Glomerular endothelial cell (primary cell): ENCODE results near the gene GPN2. TPM values are rescaled to one million over a fixed set of nuclear protein-coding genes. Genes with fewer than 3 reads are reported as not detected.
"Not testable (repeated sequence)": the region's sequence is repeated elsewhere in the genome, so short reads cannot be mapped to it uniquely, and the experiment has no call there.

Experiments
- DNase-seq: peaks from one replicate; pipeline ENCODE4 v3.0.0-alpha.2; 2011; ENCODE audit warnings: low read depth, low spot score; ENCODE audit errors: extremely low read depth
- total RNA-seq: library from RNA; depleted of rRNA; stranded (reverse); fragments of >200 nt; gene quantifications from 2 replicates; pipeline ENCODE4 v1.2.3, GENCODE V29; 2015

The GPN2 gene
- total RNA-seq, 1 donor from 2014 or later, result 9.5 TPM

DNA sequence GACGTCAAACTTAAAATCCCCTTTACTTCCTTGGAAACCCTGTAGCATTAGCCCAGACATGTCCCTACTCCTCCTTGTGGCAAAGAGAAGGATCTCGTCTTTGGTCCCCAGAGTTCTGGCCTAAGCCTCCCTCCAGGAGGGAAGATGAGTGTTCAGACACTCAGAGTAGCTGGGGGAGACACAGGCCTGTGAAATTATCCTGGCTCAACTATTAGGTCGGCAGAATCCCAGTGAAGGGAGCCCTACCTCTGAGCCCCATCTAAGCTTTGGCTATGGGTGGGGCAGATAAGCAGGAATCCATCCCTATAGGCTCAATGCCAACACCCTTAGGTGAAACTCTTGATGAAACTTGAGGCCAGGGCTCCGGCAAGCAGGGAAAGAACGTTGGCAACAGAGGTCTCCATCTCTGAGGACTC lies 28.8 kb downstream of the GPN2 start:
- DNase-seq, result no peak

DNA sequence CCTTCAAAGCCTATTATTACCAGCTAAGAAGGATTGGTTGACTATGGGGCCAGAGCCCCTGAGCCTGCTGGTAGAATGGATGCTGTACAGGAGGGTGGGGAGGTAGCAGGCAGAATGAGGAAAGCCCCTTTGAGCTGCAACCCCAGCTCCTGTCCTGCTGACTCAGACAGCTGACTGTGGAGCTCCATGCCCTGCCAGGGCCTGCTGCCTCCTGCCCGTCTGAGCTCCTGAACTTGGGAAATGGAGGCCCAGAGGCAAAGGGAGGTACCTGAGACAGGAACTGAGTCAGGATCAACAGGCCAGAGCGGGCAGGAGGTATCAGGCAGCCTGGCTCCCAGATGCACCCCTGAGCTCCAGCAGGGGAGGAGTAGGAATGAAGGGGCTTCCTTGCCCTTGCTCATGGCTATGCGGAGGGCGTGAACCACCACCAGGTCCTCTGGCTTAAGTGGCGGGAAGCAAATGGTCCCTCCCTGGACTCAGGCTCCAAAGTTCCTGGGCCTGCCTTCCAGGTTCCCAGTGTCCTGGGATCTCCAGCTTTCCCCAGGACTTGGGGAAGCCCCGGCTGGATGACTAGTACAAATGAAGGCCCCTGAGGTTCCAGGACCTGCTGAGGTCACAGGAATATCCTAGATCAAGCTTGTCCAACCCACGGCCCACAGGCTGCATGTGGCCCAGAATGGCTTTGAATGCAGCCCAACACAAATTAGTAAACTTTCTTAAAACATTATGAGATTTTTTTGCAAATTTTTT lies 31.0 kb downstream of the GPN2 start:
- DNase-seq, result no peak

DNA sequence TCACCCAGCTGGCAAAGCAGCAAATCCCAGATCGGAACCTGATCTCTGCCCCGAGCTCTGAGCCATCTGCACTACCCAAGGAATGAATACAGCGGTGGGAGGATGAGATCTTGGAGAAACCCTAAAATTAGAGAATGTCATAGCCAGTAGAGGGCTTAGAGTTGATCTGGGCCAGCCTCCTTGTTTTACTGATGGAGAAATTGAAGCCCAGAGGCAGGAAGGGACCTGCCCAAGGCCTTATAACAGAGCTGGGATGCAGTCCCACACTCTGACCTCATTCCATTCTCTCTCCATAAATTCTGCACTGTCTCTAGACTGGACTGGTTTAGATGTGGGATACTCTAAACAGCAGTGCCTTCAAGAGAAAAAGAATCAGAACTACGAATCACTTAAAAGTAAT lies 31.9 kb downstream of the GPN2 start:
- no peak for DNase-seq

DNA sequence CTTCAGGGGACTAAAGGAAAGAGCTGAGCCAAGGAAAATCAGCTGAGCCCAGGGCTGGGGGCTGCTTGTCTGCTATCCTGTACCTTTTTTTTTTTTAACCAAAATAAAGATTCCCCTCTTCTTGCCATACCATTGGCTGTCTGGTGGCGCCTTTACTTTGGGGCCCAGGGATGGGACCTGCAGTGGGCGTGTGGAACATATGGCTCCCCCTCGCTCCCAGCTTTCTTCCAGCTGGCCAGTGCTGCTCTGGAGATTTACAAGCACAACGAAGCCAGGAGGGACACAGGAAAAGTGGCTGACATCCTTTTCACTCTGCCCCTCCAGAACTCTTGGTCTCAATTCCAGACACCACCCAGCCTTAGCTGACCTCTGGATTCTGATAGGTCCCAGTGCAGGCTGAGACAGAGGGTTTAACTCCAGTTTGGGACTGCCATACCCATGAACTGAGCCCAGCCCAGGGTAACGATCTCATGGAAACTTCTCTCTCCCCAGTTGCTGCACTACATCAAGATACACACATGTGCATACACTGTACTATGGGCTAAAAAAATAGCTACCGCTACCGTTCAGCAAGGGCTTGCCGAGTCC lies 32.5 kb downstream of the GPN2 start:
- no peak for DNase-seq

DNA sequence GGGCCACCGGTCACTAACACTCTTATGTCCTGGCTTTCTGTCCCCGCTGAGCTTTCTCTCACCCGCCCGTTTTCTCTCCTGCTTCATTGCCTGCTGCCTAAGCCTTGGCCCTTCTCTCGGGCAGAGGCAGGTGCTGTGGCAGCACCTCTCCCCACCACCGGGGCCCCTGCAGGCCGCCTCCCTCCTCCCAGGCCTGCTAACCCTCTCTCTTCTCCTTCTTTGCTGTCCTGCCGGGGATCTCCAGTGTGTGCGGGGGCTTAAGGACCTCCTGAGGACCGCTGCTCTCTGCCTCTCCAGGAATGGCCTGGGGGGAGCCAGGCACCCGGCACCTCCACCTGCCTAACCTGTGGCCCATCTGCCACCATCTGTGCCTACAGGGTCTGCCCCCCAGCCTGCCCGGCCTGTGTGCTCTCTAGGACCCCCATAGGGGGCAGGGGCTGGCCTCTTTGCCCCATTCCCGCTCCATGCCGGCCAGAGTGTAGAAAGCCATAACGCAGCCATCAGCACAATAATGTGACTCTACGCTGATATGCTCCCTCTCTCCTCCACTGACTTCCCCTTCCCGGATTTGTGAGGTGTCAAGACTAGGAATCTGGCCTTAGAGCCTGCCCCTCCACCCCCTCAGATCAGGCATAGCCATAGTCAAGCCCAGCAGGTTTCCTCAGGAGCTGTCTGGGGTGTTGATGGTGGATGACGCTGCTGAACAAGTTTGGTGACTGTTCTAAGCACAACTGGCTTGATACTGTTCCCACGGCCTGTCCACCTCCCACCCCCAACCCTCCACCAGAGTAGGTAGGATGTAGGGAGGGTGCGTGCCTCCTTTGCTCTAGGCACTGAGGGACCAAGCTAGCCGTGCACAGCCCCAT lies 33.2 kb downstream of the GPN2 start:
- no peak for DNase-seq

DNA sequence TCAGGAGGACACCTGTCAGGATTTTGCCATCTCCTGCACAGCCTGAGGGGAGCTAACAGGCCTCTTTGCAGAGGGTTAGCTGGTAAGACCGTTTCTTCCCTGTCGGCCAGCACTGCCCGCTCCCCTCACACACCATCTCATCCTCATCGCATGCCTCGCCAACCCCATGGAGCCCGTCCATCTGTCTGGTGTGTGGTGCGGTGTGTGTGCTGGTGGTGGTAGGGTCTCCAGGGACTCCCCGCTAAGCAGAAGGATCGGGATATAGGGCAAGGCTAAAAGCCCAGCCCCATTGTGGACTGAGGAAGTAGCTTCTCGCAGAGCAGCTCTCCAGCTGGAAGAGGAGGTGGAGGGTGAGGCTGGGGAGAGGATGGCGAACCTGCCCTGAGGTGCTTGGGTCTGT lies 33.9 kb downstream of the GPN2 start:
- no peak for DNase-seq

DNA sequence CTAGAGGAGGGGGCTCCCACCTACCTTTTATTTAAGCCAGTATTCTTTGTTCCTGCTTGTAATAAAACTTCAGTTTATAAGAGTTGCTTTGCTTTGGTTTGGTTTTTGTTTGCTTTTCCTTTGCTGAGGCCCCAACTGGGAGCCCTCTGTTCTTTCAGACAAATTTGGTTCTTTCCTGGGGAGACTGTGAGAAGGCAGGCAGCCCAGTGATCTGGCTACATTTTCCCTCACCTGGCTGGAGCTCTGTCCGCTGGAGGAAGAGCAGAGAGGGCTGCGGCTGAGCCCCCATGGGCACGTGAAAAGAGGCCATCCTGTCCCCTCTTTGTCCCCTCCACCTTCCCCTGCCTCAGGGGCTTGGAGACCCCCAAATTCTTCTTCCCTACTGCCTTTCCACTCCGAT lies 34.4 kb downstream of the GPN2 start:
- DNase-seq, result no peak

DNA sequence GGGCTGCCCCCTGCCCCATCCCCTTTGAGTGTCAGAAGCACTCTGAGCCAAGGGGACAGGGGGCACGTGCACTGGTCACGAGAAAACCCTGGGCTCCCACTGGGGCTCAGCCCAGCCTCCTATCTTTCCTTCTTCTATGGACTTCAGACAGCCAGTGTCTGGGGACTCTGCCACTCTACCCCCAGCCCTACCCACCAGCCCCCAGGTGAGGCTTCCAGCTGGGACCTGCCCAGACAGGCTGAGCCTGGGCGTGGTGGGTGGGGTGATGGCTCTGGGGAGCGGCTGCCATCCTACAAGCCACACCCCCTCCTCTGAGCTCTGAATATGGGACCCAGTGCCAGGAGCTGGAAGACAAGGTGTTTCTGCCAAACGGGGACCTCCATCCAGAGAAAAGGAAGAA lies 35.2 kb downstream of the GPN2 start:
- DNase-seq, result no peak

DNA sequence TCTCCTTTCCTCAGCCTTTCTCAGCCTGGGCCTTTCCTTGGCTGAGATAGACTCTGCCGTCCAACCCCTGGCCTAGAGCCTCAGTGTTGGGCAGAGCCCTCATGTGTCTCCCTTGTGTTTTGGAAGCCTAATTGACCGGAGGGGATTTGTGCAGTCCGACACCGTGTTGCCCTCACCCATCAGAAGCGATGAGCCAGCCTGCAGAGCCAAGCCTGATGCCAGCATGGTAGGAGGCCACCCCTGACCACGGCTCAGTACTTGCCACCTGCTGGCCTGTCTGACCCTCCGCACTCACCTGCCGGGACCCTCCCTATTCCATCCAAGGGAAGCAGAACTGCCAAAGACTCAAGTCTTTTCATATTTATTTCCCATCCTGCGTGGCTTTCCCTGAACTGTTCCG lies 36.5 kb downstream of the GPN2 start:
- DNase-seq, result no peak

DNA sequence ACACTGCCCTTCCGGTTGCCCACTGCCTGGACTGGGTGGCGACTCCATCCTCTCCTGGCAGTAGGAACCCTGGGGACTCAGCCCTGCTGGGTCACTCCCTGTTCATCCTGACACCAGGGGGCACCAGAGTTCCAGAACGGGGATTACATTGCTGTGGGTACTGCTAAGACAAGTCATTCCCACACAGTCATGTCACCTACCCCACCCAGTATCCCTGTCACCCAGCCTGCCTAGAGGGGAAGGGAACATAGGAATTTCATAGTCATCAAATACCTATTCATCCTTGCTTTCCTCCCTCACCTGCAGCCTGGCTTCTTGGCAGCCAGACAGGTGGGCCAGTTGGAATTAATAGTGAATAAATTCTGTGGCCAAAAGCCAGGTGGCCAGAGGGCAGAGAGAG lies 36.9 kb downstream of the GPN2 start:
- no peak for DNase-seq

DNA sequence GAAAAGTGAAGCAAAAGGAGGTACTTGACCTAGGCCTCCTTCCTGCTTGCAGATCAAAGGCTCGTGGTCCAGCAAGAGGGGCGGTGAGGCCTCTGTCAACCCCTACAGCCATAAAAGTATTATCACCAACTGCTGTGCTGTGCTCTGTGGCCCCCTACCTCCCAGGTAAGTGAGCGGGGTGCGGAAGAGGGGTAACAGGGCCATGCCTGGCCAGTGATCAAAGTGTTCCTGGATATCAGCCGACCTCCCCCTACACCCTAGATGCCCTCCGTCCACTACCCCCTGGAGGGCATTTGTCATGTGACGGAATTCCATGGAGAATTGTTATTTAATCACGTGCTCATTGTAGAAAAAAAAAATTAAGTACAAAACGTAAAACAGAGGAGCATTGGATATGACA lies 37.4 kb downstream of the GPN2 start:
- DNase-seq, result no peak

DNA sequence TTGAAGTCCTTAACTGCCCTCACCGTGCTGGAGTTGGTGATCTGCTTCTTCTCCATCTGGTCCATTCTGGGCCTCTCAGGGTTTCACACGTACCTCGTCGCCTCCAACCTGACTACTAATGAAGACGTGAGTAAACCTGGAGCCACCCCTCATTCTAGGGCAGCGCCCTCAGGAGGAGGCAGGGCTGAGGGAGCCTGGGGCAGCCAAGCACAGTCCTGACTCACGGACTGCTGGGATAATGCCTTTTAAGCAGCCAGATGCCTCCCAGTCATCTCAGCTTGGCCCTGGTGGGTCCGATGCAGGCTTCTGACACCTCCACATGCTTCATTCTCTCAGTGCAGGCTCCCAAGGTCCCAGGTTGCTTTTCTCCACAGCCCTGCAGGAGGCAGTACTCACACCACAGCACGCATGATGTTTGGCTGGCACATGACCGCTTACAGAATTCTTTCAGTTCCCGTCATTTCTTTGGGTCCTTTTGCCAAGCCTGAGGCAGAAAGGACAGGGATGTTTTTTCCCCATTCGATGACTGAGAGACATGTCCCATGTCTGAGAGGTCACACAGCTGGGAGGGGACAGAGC lies 38.9 kb downstream of the GPN2 start:
- DNase-seq, result no peak

DNA sequence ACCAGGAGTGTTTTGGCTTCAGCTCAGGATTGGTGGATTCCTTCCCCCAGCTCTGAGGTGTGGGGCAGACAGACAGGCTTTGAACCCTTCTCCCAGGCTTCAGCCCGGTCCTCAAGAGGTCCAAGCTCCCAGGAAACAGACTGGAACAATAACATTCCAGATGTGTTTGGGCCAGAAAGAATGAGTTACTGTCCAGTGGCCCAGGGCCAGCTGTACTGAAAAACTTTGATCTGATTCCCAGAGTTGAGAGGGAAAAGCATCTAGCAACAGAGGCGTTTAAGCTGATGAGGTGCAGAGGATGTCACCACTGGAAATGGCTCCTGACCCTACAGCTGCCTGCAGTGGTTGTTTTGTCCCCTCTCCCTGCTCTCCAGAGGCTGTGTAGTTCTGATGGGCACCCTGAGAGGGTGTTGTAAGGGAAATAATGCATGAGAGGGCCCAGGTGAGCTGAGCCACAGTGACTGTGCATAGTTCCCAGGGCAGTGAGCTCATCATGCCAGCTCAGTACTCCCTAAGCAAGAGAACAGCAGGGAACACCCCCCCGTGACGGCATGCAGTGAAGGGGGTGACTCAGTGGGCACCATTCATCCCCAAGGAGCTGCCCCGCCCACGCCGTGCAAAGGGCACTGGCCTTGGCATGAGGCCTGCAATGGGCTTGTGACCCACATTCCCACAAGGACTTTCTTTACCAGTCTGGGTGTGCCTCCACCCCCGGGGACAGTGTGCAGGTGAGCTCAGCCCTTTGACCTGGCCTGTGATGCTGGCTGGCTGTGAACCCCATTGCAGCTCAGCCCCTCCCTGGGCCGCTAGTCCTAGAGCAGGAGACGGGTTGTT lies 40.9 kb downstream of the GPN2 start:
- DNase-seq, result no peak

DNA sequence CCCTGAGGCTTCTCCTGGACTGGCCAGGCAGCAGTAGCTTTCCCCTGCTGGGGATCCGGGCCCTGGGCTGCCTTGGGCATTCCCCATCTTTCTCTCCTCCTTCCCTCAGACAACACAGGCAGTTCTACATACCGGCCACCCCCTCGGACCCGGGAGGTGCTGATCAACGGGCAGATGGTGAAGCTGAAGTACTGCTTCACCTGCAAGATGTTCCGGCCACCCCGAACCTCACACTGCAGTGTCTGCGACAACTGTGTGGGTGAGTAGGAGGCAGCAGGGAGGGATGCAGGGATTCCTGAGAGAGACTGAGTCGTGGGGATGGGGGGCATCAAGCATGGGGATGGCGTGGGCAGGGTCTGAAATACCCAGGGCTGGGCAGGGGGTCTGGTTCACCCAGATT lies 41.6 kb downstream of the GPN2 start:
- no peak for DNase-seq

DNA sequence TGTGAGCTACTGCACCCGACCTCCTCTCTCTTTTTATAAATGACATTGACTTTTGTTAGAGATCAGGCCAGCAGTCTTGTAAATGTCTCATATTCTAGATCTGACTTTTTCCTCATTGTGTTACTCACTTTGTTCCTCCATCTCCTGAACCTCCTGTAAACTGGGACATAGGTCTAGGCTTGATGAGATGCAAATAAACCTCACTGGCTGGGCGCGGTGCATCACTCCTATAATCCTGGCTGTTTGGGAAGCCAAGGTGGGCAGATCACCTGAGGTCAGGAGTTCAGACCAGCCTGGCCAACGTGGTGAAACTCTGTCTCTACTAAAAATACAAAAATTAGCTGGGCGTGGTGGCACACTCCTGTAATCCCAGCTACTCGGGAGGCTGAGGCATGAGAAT lies 42.3 kb downstream of the GPN2 start:
- DNase-seq, result not testable (repeated sequence)

DNA sequence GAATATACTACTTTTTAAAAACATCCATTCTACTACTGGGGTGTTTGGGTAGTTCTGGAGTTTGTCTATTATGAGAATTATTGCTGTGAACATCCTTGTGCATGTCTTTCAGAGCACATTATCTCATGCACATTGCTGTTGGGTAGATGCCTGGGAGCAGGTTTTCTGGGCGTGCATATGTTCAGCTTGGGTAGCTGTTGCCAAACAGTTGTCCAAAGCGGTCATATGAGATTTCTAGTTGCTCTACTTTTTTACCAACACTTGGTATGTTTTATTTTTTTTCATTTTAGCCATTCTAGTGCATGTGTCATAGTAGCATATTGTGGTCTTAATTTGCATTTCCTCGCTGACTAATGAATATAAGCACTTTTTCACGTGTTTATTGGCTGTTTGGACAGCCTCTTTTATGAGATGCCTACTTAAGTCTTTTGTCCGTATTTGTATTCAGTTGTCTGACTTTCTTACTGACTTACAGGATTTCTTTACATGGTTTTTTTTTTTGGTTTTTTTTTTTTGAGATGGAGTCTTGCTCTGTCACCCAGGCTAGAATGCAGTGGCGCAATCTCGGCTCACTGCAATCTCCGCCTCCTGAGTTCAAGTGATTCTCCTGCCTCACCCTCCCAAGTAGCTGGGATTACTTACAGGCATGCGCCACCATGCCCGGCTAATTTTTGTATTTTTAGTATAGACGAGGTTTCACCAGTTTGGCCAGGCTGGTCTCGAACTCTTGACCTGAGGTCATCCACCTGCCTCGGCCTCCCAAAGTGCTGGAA lies 45.5 kb downstream of the GPN2 start:
- no peak for DNase-seq

DNA sequence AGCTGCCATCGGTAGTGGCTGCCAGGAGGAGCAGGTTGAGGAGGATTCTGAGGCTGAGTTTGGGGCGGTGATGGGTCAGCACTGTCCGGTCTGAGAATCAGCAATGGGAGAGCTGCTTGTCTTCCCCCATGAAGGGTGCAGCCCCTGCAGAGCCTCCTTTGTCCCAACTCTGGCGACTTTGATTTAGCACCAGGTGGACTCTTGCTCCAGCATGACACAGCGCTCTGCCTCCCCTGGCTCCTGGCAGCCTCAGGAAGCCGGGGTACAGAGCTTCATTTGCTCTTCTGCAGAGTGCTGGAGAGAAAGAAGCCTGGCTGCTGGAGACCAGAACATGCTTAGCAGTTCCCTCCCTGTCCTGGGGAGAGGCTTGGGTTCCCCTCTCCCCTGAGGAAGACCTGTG lies 50.3 kb downstream of the GPN2 start:
- DNase-seq, result no peak

DNA sequence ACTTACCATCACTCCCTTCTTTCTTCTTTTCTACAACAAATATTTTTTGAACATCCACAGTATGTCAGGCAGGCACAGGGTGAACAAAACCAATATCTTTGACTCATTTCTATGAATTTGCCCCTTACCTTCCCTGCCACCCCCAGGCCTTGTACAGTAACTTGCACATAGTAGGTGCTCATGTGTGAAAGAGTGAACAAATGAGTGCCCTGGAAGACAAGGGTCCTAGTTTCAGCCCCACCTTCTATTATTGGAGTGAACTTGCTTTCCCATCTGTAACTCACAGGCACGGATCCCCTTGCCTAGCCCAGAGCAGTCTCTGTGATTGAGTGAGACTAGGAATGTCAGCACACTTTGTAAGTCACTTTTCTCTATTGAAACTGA lies 50.8 kb downstream of the GPN2 start:
- DNase-seq, result no peak

DNA sequence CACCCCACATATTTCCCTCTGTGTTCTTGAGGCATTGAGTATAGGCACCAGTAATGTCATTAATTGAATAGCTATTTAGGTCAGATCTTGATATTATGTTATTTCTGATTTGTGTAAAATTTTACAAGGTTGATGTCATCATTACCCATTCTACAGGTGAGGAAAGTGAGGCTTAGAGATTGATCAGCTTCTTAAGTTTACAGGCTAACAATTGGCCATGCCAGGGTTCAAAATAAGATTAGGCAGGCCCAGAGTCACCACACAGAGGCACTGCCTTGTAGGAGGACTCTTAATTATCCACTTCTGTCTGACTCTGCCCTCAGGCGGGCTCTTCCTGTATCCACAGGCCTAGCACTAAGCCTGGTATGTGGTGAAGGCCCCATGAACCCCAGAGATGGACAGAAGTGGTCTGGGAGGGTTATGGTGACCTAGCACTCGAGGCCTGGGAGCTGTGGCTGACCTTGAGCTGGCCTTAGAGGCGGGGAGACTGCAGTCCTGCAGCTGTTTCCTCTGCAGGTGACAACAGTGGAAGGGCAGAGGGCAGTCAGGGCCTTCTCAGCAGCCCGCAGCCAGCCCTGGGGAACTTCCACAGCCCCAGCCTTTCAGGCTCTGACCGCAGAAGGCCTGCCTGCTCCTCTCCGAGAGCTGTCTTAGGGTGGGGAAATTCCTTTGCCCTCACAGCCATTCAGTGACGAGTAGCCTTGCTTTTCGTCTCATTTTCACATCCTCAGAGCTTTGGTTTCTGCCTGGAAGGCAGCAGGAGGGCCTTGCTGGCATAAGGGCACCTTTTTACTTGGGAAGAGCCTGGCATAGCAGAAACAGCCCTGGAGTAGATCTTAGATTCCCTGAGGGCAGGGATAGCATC lies 51.4 kb downstream of the GPN2 start:
- no peak for DNase-seq
